Nephron progenitor cell (in vitro differentiated cells): ENCODE measurements around the gene NLRC5.
"Not testable (repeated sequence)": the region's sequence is repeated elsewhere in the genome, so short reads cannot be mapped to it uniquely, and the experiment has no call there.

Source experiments
- DNase-seq: peaks from one replicate; pipeline ENCODE4 v3.0.0; 2021
- H3K27ac Mint-ChIP-seq: 2 replicates; pipeline ENCODE4 v1.8.0; 2021; ENCODE audit warnings: mild to moderate bottlenecking, moderate library complexity, mixed read lengths
- H3K27me3 Mint-ChIP-seq: 2 replicates; pipeline ENCODE4 v1.8.0; 2021; ENCODE audit warnings: mild to moderate bottlenecking, low read depth, mixed read lengths; ENCODE audit not compliant: poor library complexity
- H3K36me3 Mint-ChIP-seq: 2 replicates; pipeline ENCODE4 v1.8.0; 2021; ENCODE audit warnings: low read depth, mixed read lengths
- H3K4me1 Mint-ChIP-seq: 2 replicates; pipeline ENCODE4 v1.8.0; 2021; ENCODE audit warnings: mixed read lengths
- H3K4me3 Mint-ChIP-seq: 2 replicates; pipeline ENCODE4 v1.8.0; 2021; ENCODE audit warnings: mild to moderate bottlenecking, moderate library complexity, mixed read lengths
- H3K9me3 Mint-ChIP-seq: 2 replicates; pipeline ENCODE4 v1.8.0; 2021; ENCODE audit warnings: mild to moderate bottlenecking, moderate library complexity, mixed read lengths
- TF ChIP-seq, protein P1 (sequence below): fragments of 200-600 bp; sonication (generic); IDR thresholded peaks from 2 replicates; pipeline ENCODE4 v1.5.0; 2021; ENCODE audit warnings: antibody characterized with exemption

Gene NLRC5

DNA sequence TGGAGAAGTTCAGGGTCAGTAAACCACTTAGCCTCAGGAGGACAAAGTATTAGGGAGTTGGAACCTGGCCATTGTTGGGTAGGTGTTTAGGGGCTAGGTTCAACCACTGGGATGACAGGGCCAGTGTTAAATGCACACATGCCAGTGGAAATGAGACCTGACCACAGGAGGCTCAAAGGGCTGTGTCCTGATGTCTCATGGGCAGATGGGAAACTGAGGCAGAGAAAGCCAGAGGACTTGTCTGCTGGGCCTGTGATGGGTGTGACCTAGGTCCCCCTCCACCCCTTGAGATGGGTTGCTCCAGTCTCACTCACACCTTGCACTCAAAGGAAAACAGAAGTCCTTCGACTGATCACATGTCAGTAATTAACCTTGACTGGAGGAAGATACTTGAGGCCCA, 119.1 kb downstream of the NLRC5 start:
- peaks cover 46% of the 10 kb centered on the region for H3K4me1 Mint-ChIP-seq
- no peak overlapping the region for H3K4me3 Mint-ChIP-seq
- DNase-seq: no peak
- H3K36me3 Mint-ChIP-seq: no peaks in the 10 kb centered on the region
- H3K9me3 Mint-ChIP-seq: no peaks in the 10 kb centered on the region
- no peak overlapping the region for H3K27ac Mint-ChIP-seq
- H3K27me3 Mint-ChIP-seq: no peaks in the 10 kb centered on the region
- TF ChIP-seq, protein P1, sequence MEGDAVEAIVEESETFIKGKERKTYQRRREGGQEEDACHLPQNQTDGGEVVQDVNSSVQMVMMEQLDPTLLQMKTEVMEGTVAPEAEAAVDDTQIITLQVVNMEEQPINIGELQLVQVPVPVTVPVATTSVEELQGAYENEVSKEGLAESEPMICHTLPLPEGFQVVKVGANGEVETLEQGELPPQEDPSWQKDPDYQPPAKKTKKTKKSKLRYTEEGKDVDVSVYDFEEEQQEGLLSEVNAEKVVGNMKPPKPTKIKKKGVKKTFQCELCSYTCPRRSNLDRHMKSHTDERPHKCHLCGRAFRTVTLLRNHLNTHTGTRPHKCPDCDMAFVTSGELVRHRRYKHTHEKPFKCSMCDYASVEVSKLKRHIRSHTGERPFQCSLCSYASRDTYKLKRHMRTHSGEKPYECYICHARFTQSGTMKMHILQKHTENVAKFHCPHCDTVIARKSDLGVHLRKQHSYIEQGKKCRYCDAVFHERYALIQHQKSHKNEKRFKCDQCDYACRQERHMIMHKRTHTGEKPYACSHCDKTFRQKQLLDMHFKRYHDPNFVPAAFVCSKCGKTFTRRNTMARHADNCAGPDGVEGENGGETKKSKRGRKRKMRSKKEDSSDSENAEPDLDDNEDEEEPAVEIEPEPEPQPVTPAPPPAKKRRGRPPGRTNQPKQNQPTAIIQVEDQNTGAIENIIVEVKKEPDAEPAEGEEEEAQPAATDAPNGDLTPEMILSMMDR: no peak

DNA sequence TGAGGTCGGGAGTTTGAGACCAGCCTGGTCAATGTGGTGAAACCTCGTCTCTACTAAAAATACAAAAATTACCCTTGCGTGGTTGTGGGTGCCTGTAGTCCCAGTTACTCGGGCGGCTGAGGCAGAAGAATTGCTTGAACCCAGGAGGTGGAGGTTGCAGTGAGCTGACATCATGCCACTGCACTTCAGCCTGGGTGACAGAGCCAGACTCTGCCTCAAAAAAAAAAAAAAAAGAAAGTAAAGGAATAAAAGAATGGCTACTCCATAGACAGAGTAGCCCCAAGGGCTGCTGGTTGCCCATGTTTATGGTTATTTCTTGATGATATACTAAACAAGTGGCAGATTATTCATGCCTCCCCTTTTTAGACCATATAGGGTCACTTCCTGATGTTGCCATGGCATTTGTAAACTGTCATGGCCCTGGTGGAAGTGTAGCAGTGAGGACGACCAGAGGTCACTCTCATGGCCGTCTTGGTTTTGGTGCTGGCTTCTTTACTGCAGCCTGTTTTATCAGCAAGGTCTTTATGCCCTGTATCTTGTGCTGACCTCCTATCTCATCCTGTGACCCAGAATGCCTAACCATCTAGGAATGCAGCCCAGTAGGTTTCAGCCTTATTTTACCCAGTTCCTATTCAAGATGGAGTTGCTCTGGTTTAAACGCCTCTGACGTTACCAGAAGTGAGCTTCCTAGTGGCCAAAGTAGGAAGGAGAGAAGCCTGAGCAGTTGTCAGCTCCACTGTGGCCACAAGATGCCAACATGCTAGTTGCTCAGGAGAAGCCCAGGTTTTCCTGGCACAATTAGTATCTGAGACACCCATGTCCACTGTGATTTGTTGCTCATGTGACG, 120.1 kb downstream of the NLRC5 start:
- peaks cover 40% of the 10 kb centered on the region for H3K4me1 Mint-ChIP-seq
- not testable (repeated sequence) for H3K4me3 Mint-ChIP-seq, H3K9me3 Mint-ChIP-seq, H3K36me3 Mint-ChIP-seq, DNase-seq, H3K27me3 Mint-ChIP-seq
- peak overlapping the region; percentile 20 for H3K27ac Mint-ChIP-seq

DNA sequence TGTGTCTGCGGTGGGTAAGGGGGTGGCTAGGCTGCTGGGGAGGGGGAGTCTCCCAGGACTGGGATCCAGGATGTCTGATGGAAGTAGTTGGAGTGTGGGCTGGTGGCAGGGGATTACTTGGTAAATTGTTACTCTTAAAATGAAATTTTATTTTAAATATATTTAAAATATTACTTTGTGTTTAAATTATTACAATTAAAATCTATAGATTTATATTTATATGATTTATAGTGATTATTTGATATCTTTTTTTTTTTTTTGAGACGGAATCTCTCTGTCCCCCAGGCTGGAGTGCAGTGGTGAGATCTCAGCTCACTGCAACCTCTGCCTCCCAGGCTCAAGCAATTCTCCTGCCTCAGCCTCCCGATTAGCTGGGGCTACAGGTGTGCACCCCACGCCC, 121.6 kb downstream of the NLRC5 start:
- H3K9me3 Mint-ChIP-seq: no peaks in the 10 kb centered on the region
- H3K4me3 Mint-ChIP-seq: no peak overlapping the region

DNA sequence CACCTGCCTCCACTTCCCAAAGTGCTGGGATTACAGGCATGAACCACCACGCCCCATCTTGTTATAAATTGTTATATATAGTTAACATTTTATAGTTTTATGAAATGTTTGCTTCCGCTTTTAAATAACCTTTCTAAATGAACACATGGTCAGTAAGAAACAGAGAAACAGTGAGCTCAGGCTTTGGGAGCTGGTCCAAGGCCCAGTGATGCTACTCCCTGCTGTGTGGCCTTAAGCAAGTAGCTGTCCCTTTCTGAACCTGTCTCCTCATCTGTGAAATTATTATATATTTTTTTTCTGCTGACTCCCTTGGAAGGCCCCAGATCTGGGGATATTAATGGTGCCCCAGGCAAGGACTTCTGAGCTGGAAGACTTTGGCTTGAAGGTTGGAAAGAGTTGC, 122.1 kb downstream of the NLRC5 start:
- no peak for DNase-seq
- Mint-ChIP-seq H3K9me3 (no peaks in the 10 kb centered on the region), H3K27me3 (peaks cover 3% of the 10 kb centered on the region), H3K27ac (no peak overlapping the region), H3K4me3 (no peak overlapping the region), H3K36me3 (no peaks in the 10 kb centered on the region), H3K4me1 (peaks cover 44% of the 10 kb centered on the region)
- TF ChIP-seq, protein P1: no peak

More for the DNA sequence above, 121.6 kb downstream of the NLRC5 start:
- TF ChIP-seq, protein P1: no peak
- peaks cover 42% of the 10 kb centered on the region for H3K4me1 Mint-ChIP-seq
- no peaks in the 10 kb centered on the region for H3K36me3 Mint-ChIP-seq
- no peak overlapping the region for H3K27ac Mint-ChIP-seq
- no peak for DNase-seq
- peaks cover 3% of the 10 kb centered on the region for H3K27me3 Mint-ChIP-seq

DNA sequence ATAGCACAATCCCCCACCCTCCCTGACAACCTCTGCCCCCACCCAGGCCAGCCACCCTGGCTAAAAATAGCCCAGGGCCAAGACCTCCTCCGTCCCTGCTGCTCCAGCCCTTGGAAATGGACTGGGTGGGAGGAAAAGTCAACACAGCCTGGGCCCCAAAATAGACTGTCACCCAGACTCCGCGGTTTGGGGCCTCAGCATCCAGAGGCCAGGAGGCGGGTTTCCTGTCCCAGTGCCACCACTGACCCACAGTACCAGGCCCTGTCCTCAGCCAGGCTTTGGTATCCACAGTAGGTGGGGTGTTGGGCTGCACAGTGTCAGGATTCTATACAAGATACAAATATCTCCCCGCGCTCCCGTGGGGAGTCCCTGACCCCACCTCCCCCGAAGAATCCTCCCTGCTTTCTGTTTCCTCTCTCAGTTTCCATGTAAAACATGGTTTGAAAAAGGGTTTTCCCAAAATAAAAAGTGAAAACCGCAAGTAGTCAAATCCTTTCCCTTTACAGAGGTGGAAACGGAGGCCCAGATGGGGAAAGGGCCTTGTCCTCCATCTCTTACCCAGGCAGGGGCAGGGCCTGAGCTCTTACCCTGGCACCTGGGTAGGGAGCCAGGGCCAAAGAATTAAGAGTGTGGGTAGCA, 123.2 kb downstream of the NLRC5 start:
- TF ChIP-seq, protein P1: no peak
- Mint-ChIP-seq H3K4me1 (peaks cover 44% of the 10 kb centered on the region), H3K9me3 (no peaks in the 10 kb centered on the region), H3K27me3 (peaks cover 3% of the 10 kb centered on the region), H3K27ac (no peak overlapping the region), H3K4me3 (no peak overlapping the region), H3K36me3 (no peaks in the 10 kb centered on the region)
- DNase-seq: no peak

DNA sequence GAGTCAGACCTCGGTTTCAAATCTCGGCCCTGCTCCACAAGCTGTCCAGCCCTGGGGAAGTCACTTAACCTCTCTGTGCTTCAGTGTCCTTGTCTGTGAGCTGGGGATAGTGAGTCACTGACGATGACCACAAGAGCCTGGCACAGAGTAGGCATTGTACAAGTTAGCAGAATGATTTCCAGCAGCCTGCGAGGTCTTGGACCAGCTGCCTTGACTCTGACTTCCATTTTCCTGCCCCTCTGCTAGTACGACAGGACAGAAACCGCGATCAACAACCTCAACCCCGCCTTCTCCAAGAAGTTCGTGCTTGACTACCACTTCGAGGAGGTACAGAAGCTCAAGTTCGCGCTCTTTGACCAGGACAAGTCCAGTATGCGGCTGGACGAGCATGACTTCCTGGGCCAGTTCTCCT, 123.7 kb downstream of the NLRC5 start:
- TF ChIP-seq, protein P1: no peak
- Mint-ChIP-seq H3K27me3 (peaks cover 3% of the 10 kb centered on the region), H3K27ac (no peak overlapping the region), H3K9me3 (no peaks in the 10 kb centered on the region), H3K36me3 (no peaks in the 10 kb centered on the region), H3K4me3 (peak overlapping the region; percentile 8), H3K4me1 (peaks cover 48% of the 10 kb centered on the region)
- DNase-seq: no peak
